Kasumi-1 (cell line): Measurements from ENCODE around the gene CPNE5.

Experiments
- DNase-seq, 2 experiments: peaks; one replicate each; lab custom pipeline; 2025; lab: John Stamatoyannopoulos, UW

The CPNE5 gene

GRCh38 chr6:36765190-36765589 lies 74.1 kb downstream of the CPNE5 start:
- DNase-seq = no peak

GRCh38 chr6:36762123-36762522 lies 77.1 kb downstream of the CPNE5 start:
- no peak for DNase-seq

DNA sequence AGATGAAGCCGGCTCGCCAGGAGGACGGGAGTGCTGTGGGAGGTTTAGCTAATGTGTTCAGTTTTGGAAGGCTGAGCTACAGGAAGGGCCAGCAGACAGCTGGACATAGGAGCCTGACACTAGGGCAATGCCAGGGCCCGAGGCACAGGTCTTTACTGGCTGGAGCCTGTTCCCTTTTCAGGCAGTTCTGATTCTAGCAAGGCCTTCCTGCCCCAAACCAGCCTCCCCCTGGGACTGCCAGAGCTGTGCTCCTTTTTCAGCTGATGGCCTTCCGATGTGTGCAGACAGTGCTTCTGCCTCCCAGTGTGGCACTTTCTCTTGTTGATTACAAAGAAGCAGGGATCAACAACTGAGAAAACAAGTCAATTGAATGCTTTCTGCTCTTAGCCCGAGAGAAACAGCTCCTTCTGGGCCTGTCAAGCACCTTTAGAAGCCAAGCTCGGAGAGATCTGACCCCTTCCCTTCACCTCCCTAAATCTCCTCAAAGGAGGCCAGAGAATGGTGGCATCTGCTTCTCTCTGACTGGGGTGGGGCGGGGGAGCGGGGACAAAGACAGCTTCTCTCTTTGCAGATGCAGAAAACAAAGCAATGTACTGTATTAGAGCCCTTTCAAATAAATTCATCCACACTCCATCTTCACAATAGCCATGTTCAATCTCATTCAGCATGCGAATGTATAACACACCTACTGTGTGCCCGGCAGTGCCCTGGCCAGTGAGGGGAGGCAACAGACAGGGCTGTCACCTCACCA lies 78.4 kb downstream of the CPNE5 start:
- DNase-seq = no peak

GRCh38 chr6:36759148-36759759 lies 80.0 kb downstream of the CPNE5 start:
- DNase-seq = peak; percentile 58 to 80

- DNase-seq = no peak
These were observed 80.6 kb downstream of the CPNE5 start for GRCh38 chr6:36758516-36759147.

GRCh38 chr6:36757943-36758508 lies 81.2 kb downstream of the CPNE5 start:
- DNase-seq = no peak

DNA sequence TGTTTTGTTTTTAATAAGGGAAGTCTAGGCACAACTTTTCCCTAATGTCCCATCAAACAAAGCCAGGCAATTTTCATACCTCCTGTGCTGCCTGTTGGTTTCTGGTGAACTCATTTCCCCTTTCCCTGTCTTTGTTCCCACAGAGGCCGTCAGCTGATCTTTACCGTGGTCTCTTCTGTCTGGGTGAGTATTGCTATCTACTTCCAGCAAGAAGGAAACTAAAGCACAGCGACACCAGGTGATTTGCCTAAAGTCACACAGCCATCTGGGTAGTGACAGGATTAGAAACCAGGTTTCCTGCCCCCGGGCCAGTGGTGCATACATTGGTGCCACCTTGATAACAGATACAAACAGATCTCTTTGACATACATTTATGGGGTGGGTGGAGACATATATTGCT lies 82.0 kb downstream of the CPNE5 start:
- peak; percentile 28 to 30 for DNase-seq

GRCh38 chr6:36756786-36757185 lies 82.5 kb downstream of the CPNE5 start:
- no peak for DNase-seq

- peak; percentile 35 to 53 for DNase-seq
These were observed 83.6 kb downstream of the CPNE5 start for GRCh38 chr6:36755435-36756348.

DNA sequence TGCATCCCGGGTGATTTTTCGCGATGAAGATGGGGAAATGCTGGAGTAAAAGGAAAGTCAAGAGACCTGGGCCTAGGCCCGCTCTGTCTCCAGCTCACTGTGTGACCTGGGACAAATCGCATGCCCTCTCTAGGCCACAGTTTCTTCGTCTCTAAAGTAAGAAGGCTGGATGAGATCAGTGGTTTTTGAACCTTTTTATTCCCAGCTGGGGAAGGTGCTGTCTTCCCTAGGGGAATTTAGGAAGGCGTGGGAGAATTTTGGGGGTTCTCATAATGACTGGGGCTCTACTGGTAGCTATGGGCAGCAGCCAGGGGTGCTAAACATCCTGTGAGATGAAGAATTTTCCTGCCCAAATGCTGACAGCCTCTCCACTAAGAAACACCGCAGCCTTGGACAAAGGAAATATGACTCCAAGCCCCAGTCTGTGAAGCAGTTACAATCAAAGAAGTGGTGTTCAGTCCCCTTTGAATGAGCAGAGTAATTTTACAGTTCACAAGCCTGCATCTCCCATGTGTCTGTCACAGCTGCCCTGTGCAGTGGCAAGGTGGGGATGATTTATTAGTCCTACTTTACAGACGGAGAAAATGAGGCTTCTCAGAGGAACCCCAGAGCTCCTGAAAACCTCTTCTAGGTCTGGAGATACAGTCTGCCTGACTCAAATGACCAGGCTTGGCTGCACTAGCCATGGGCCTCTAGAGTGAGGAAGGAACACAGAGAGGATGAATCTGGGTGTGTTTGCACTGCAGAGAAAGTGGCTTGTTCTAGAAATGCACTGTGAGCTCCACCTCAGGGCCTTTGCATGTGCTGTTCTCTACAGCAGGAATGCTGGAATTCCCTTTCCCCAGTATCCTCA lies 84.4 kb downstream of the CPNE5 start:
- DNase-seq = no peak

GRCh38 chr6:36753671-36754405 lies 85.4 kb downstream of the CPNE5 start:
- DNase-seq = no peak

DNA sequence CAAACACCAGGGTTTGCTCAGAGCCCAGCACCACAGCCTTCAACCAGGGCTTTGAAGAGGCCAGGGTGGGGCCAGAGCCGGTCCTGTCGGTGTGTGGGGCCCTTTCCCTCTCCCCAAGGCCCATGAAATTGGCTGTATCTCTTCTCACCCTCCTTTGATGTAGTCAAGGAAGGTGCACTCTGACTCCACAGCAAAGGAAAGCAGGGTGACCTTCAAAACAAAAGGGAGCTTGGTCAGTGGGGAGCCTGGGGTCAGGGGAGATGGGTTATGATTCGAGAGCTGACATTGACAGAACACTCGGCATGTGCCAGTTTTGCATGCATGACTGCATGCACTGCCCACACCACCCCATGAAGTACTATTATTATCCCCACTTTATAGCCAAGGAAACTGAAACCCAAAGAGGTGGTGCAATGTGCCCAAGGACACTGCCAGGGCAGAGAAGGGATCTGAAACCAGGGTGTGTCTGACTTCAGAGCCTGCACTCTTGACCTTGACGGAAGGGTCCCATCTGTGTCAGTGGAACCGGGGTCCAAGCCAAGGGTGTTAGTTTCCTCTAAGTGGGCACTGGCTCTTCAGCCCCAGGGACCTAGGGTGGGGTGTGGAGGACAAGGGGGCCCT lies 86.2 kb downstream of the CPNE5 start:
- DNase-seq = no peak

DNA sequence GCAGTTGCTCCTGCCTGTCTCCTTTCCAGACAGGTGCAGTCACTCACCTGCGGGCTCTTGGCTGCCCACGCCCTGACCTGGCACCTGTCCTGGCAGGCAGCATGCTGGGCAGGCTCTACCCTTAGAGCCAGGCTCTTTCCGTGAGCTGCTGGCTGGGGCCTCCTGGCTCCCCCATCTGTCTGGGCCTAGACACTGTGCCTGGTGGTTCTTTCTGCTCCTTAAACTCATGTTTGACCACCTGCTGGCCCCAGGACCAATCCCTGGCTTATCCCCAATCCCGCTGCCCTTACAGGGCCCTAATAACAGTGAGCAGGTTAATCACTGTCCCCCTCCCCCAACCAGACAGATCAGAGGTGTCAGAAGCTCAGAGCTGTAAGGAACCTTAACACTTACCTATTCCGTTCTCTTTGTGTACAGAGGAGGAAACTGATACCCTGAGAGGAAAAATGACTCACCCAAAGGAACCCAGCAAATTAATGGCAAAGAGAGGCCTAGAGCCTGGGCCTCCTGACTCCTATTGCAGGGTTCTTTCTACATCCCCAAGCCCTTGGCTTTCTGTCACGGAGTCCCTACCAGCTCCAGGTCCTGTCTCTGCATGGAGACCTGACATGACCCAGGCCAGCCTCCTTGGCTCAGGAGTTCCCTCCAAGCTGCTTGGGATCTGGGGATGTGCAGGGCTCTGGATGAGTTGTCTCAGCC lies 86.9 kb downstream of the CPNE5 start:
- peak in 1 of 2 experiments; percentile 20 for DNase-seq

- DNase-seq = no peak
These were observed 87.4 kb downstream of the CPNE5 start for GRCh38 chr6:36751833-36752186.

DNA sequence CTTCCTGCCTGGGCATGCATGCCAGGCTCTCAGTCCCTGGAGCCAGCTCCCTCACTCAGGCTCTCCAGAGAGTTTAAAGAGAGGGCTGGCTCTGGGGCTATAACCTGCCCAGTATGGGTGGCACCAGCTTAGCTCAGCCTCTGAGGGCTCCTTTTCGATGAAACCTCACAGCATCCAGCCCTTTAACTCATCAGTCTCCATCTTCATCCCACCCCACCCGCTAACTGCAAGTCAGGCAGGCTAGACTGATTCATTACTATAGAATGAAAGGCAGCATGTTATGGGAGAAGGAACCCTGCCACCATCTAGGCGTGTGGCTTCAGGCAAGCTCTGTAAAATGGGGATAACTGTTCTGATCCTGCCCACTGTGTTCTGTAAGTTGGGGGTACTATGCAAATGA lies 88.2 kb downstream of the CPNE5 start:
- DNase-seq = no peak

DNA sequence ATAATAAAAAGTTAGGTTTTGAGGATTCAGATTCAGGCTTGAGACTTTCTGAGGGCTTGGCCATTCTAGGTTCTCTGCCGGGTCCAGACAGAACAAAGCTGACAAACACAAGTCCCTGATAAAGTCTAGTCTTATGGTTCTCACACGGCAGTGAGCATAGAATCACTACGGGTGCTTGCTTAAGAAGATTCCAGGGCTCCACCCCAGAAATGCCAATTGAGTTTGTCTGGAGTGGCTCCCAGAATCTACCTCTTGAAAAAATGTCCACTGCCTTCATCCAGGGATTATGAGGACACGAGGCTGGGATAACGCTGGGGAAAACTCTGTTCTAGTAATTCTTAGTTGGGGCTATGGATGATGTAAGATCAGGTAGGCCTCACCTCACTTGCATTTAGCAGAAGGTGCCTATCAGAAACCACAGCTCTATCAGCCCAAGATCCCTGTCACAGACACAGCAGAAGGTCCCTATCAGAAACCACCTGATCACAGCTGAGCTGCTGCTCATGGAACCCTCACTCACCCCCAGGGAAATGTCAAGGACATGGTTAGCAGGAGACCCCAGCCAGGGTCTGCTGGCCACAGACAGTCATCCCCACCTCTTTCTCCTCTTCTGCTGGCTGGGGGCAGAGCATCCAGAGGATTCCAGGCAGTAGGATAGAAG lies 89.3 kb downstream of the CPNE5 start:
- no peak for DNase-seq

DNA sequence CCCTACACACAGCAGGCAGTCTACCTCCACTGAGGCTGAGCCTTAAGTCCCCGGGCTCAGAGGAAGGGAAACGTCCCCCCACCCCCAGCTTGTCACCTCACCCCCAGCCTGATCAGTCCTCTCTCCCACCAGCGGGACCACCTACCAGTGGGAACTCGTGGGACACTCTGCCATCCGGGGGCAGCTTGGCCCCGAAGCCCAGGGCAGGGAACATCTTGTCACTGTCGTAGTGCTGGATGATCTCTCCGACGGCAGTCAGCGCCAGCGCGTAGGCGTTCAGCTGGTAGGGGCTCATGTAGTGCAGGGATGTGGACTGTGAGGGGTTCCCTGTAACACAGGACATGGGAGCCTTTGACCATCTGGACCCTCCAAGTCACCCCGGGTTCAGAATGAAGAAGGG lies 93.0 kb downstream of the CPNE5 start:
- DNase-seq = no peak

GRCh38 chr6:36745836-36746235 lies 93.4 kb downstream of the CPNE5 start:
- no peak for DNase-seq

DNA sequence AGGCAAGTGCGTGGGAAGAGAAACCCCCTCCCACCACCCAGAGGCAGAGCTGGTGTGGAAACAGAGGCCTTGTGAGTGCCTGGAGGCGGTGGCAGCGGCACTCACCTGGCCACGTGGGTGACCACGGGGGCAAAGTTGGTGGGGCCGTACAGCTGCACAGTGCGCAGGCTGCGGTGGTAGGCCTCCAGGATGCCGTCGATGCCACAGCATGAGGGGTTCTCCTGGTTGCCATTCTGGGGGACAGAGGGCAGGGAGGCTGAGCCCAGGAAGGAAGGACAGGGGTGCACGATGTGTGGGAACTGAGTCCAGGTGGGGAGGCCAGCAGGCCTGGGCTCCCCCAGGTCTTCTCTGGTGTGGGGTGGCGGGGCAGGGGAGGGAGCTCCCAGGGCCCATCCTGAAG lies 94.0 kb downstream of the CPNE5 start:
- no peak for DNase-seq
